GM18508 (cell line): ENCODE data around the gene ITGAX.

Experiments
- ATAC-seq: cut with Tn5 transposase; IDR thresholded peaks from one replicate; pipeline ENCODE4 v1.9.1; 2021; ENCODE audit warnings: moderate number of reproducible peaks; ENCODE audit not compliant: insufficient read depth, unreplicated experiment

The ITGAX gene

DNA sequence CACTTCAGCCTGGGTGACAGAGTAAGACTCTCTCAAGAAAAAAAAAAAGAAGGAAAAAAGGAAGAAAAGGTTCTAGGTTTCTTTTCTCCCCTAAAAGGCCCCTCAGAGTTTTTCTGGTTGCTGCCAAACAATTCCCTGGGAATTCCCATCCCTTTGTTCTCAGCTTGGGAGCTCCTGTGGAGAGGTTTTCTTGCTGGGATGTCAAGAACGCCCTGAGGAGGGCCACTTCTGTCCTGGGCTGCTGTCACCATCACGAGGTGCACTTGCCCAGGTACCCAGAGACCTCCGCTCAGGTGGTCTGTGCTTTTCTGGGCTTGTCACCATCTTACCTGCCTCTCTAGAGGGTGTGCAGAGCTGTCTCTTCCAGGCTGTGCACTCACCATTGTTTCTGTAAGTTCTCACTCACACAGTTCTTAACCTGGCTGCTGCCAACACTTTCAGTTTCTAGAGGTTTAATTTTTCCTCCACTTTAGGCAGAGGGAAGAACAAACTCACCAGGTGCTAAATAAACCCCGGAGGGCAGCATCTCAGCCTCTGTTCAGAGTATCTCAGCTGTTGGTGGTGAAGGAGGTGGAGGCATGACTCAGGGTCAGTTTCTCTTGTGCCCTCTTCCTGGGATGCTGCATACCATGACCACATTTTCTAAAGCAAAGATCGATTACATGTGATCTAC, 75.5 kb downstream of the ITGAX start:
- ATAC-seq: no peak
